DND-41 (cell line): Measurements from ENCODE around the gene ARL8B.

Source experiments
- ATAC-seq: fragments of 200-7000 bp; cut with Tn5 transposase; 3 replicates; pipeline ENCODE4 v1.9.1; 2021; ENCODE audit warnings: low read depth; ENCODE audit not compliant: insufficient read depth
- DNase-seq: peaks from one replicate; pipeline ENCODE4 v3.0.0-alpha.2; 2020
- H2AFZ ChIP-seq: 2 replicates; pipeline ENCODE4 v1.6.0; 2012; ENCODE audit warnings: low read depth, low read length
- H3K27ac ChIP-seq: 2 replicates; pipeline ENCODE4 v1.5.1; 2012; ENCODE audit warnings: low read length, inconsistent platforms
- H3K27me3 ChIP-seq: fragments of 200-600 bp; sonication (generic); 2 replicates; pipeline ENCODE4 v1.6.0; 2012; ENCODE audit warnings: low read length, mild to moderate bottlenecking, inconsistent platforms; ENCODE audit not compliant: insufficient read depth, poor library complexity
- H3K36me3 ChIP-seq: 2 replicates; pipeline ENCODE4 v1.5.1; 2012; ENCODE audit warnings: low read length, inconsistent platforms; ENCODE audit not compliant: insufficient read depth
- H3K4me1 ChIP-seq: 2 replicates; pipeline ENCODE4 v1.5.1; 2012; ENCODE audit warnings: mild to moderate bottlenecking, low read length; ENCODE audit not compliant: insufficient read depth
- H3K4me2 ChIP-seq: 2 replicates; pipeline ENCODE4 v1.6.0; 2012; ENCODE audit warnings: mild to moderate bottlenecking, moderate library complexity, low read length, inconsistent platforms; ENCODE audit not compliant: insufficient read depth
- H3K4me3 ChIP-seq, 2 experiments: fragments of 200-600 bp in 1 of 2; shearing (Covaris generic) in 1 of 2; 2 replicates each; pipeline ENCODE4 v1.5.1; 2012 to 2016; ENCODE audit warnings: inconsistent platforms in 2 of 2, low read length in 2 of 2, mild to moderate bottlenecking in 2 of 2, low read depth in 1 of 2, moderate library complexity in 1 of 2
- H3K79me2 ChIP-seq: 2 replicates; pipeline ENCODE4 v1.6.0; 2012; ENCODE audit warnings: low read length, inconsistent platforms; ENCODE audit not compliant: insufficient read depth
- H3K9ac ChIP-seq: 2 replicates; pipeline ENCODE4 v1.6.0; 2012; ENCODE audit warnings: low read depth, mild to moderate bottlenecking, inconsistent platforms, low read length, moderate library complexity
- H3K9me3 ChIP-seq: 2 replicates; pipeline ENCODE4 v1.5.1; 2012; ENCODE audit warnings: low read length, moderate library complexity, mild to moderate bottlenecking, inconsistent platforms; ENCODE audit not compliant: insufficient read depth, severe bottlenecking
- H4K20me1 ChIP-seq: 2 replicates; pipeline ENCODE4 v1.6.0; 2012; ENCODE audit warnings: low read length; ENCODE audit not compliant: insufficient read depth
- CTCF ChIP-seq: IDR thresholded peaks from 2 replicates; pipeline ENCODE4 v1.5.1; 2012; ENCODE audit warnings: borderline replicate concordance, low read length, moderate library complexity, mild to moderate bottlenecking; ENCODE audit not compliant: poor library complexity, severe bottlenecking; ENCODE audit errors: extremely low read depth
- EZH2 ChIP-seq: IDR thresholded peaks from 3 replicates; pipeline ENCODE4 v1.6.1; 2012; ENCODE audit warnings: borderline replicate concordance, low read depth, mild to moderate bottlenecking, moderate library complexity, low read length, inconsistent platforms; ENCODE audit not compliant: severe bottlenecking

Gene ARL8B

GRCh38 chr3:5084224-5084623, 37.9 kb upstream of the ARL8B start:
- H3K4me3 ChIP-seq: no peak overlapping the region
- no peaks in the 10 kb centered on the region for H3K27me3 ChIP-seq
- H2AFZ ChIP-seq: no peak overlapping the region
- no peak overlapping the region for H3K9ac ChIP-seq
- TF ChIP-seq CTCF (no peak), EZH2 (no peak)
- H3K36me3 ChIP-seq: no peaks in the 10 kb centered on the region
- H3K4me1 ChIP-seq: no peaks in the 10 kb centered on the region
- no peaks in the 10 kb centered on the region for H4K20me1 ChIP-seq
- ATAC-seq (no peak), DNase-seq (no peak)
- no peaks in the 10 kb centered on the region for H3K9me3 ChIP-seq
- H3K4me2 ChIP-seq: no peak overlapping the region
- no peaks in the 10 kb centered on the region for H3K79me2 ChIP-seq
- no peak overlapping the region for H3K27ac ChIP-seq

GRCh38 chr3:5086708-5087107, 35.4 kb upstream of the ARL8B start:
- Histone ChIP-seq H3K27ac (no peak overlapping the region), H3K27me3 (no peaks in the 10 kb centered on the region), H3K4me3 (no peak overlapping the region), H3K79me2 (no peaks in the 10 kb centered on the region), H3K9me3 (no peaks in the 10 kb centered on the region), H3K4me2 (no peak overlapping the region), H2AFZ (no peak overlapping the region), H3K4me1 (no peaks in the 10 kb centered on the region), H3K36me3 (no peaks in the 10 kb centered on the region), H3K9ac (no peak overlapping the region), H4K20me1 (no peaks in the 10 kb centered on the region)
- TF ChIP-seq EZH2 (no peak), CTCF (no peak)
- ATAC-seq (no peak), DNase-seq (no peak)

GRCh38 chr3:5087209-5087608, 34.9 kb upstream of the ARL8B start:
- H3K4me3 ChIP-seq: no peak overlapping the region
- H3K9me3 ChIP-seq: no peaks in the 10 kb centered on the region
- H4K20me1 ChIP-seq: no peaks in the 10 kb centered on the region
- ATAC-seq (no peak), DNase-seq (no peak)
- TF ChIP-seq EZH2 (no peak), CTCF (no peak)
- H3K4me2 ChIP-seq: no peak overlapping the region
- H3K79me2 ChIP-seq: no peaks in the 10 kb centered on the region
- no peak overlapping the region for H3K27ac ChIP-seq
- H3K9ac ChIP-seq: no peak overlapping the region
- H3K27me3 ChIP-seq: no peaks in the 10 kb centered on the region
- H3K36me3 ChIP-seq: no peaks in the 10 kb centered on the region
- H3K4me1 ChIP-seq: no peaks in the 10 kb centered on the region
- H2AFZ ChIP-seq: no peak overlapping the region

GRCh38 chr3:5090197-5090596, 31.9 kb upstream of the ARL8B start:
- DNase-seq (no peak), ATAC-seq (no peak)
- Histone ChIP-seq H3K27ac (no peak overlapping the region), H3K36me3 (no peaks in the 10 kb centered on the region), H3K9ac (no peak overlapping the region), H4K20me1 (no peaks in the 10 kb centered on the region), H3K79me2 (no peaks in the 10 kb centered on the region), H3K4me3 (no peak overlapping the region), H3K9me3 (no peaks in the 10 kb centered on the region), H2AFZ (no peak overlapping the region), H3K4me2 (no peak overlapping the region), H3K4me1 (no peaks in the 10 kb centered on the region), H3K27me3 (no peaks in the 10 kb centered on the region)
- TF ChIP-seq EZH2 (no peak), CTCF (no peak)
